GM19468 (cell line): Measurements from ENCODE around the gene ST14.
"Not testable (repeated sequence)": the region's sequence is repeated elsewhere in the genome, so short reads cannot be mapped to it uniquely, and the experiment has no call there.

Source experiments
- ATAC-seq: cut with Tn5 transposase; IDR thresholded peaks from one replicate; pipeline ENCODE4 v1.9.1; 2021; ENCODE audit warnings: mild to moderate bottlenecking, moderate library complexity, moderate number of reproducible peaks; ENCODE audit not compliant: unreplicated experiment; ENCODE audit errors: extremely low read depth

The ST14 gene

GRCh38 chr11:130217133-130218031 lies 57.8 kb downstream of the ST14 start:
- ATAC-seq: no peak

GRCh38 chr11:130218501-130219070 lies 59.0 kb downstream of the ST14 start:
- ATAC-seq: no peak

- no peak for ATAC-seq
Measured at GRCh38 chr11:130219148-130219547, 59.6 kb downstream of the ST14 start.

GRCh38 chr11:130220311-130221035 lies 60.9 kb downstream of the ST14 start:
- ATAC-seq: no peak

- no peak for ATAC-seq
Measured at GRCh38 chr11:130223291-130223971, 63.8 kb downstream of the ST14 start.

GRCh38 chr11:130227373-130227772 lies 67.8 kb downstream of the ST14 start:
- ATAC-seq: no peak

GRCh38 chr11:130233486-130233885 lies 73.9 kb downstream of the ST14 start:
- not testable (repeated sequence) for ATAC-seq

- not testable (repeated sequence) for ATAC-seq
Measured at GRCh38 chr11:130233888-130234287, 74.3 kb downstream of the ST14 start.

- ATAC-seq: no peak
Measured at GRCh38 chr11:130234315-130234714, 74.7 kb downstream of the ST14 start.

- ATAC-seq: peak; percentile 51
Measured at GRCh38 chr11:130237282-130238006, 77.9 kb downstream of the ST14 start.

GRCh38 chr11:130241713-130242112 lies 82.1 kb downstream of the ST14 start:
- no peak for ATAC-seq

- peak; percentile 26 for ATAC-seq
Measured at GRCh38 chr11:130243816-130244215, 84.2 kb downstream of the ST14 start.

- ATAC-seq: no peak
Measured at GRCh38 chr11:130244848-130245247, 85.3 kb downstream of the ST14 start.

- not testable (repeated sequence) for ATAC-seq
Measured at GRCh38 chr11:130245375-130245774, 85.8 kb downstream of the ST14 start.

GRCh38 chr11:130246270-130246669 lies 86.7 kb downstream of the ST14 start:
- ATAC-seq: no peak

- ATAC-seq: no peak
Measured at GRCh38 chr11:130246738-130247137, 87.2 kb downstream of the ST14 start.

GRCh38 chr11:130247319-130247718 lies 87.7 kb downstream of the ST14 start:
- no peak for ATAC-seq

GRCh38 chr11:130249371-130249770 lies 89.8 kb downstream of the ST14 start:
- ATAC-seq: no peak

- not testable (repeated sequence) for ATAC-seq
Measured at GRCh38 chr11:130249929-130250328, 90.3 kb downstream of the ST14 start.

- not testable (repeated sequence) for ATAC-seq
Measured at GRCh38 chr11:130251763-130252162, 92.2 kb downstream of the ST14 start.
